ENCODE measurements around the gene FAM174C.
A peak's percentile ranks its signal among the peaks of the same experiment; 100 is the strongest.

The FAM174C gene

GRCh38 chr19:1267477-1268225, 7.7 kb upstream of the FAM174C start (continued):
- TF ChIP-seq ZNF670 (tag by site-specific recombination; IDR thresholded peaks at IDR 0.05; ENCODE audit: low read depth) (no peak), ZNF157 (tag by site-specific recombination; IDR thresholded peaks at IDR 0.05) (no peak), ZFP41 (tag by site-specific recombination; IDR thresholded peaks at IDR 0.05; ENCODE audit: borderline replicate concordance) (no peak), ZNF776 (tag by site-specific recombination; IDR thresholded peaks at IDR 0.05; ENCODE audit: borderline replicate concordance) (no peak), ZNF843 (tag by site-specific recombination; IDR thresholded peaks at IDR 0.05) (no peak), ZNF658 (tag by site-specific recombination; IDR thresholded peaks at IDR 0.05) (no peak), ZNF274 (IDR thresholded peaks at IDR 0.05; ENCODE audit: low read length) (no peak), ZNF274 (tag by site-specific recombination; IDR thresholded peaks at IDR 0.05; ENCODE audit: borderline replicate concordance) (no peak), ZNF596 (tag by site-specific recombination; IDR thresholded peaks at IDR 0.05) (no peak), ZNF639 (tag by site-specific recombination; IDR thresholded peaks at IDR 0.05) (no peak), WT1 (tag by site-specific recombination; IDR thresholded peaks at IDR 0.05) (no peak), ZBTB49 (tag by site-specific recombination; IDR thresholded peaks at IDR 0.05; ENCODE audit: low read depth) (no peak), ZNF391 (tag by site-specific recombination; IDR thresholded peaks at IDR 0.05; ENCODE audit: borderline replicate concordance, low read depth) (no peak), ZNF292 (tag by site-specific recombination; IDR thresholded peaks at IDR 0.05; ENCODE audit: borderline replicate concordance, low read depth) (no peak), ZNF501 (tag by site-specific recombination; IDR thresholded peaks at IDR 0.05) (no peak), ZNF610 (tag by site-specific recombination; IDR thresholded peaks at IDR 0.05; ENCODE audit: borderline replicate concordance) (peak; percentile 91; the same call in 1 of the 2 replicates), SETDB1 (IDR thresholded peaks at IDR 0.05; ENCODE audit: insufficient read length, low read length) (no peak), ZNF24 (tag by site-specific recombination; IDR thresholded peaks at IDR 0.05) (peak; percentile 100), PRDM10 (tag by site-specific recombination; IDR thresholded peaks at IDR 0.05) (peak; percentile 44; the same call in 1 of the 2 replicates), KLF16 (tag by site-specific recombination; IDR thresholded peaks at IDR 0.05) (no peak), ZNF660 (tag by site-specific recombination; IDR thresholded peaks at IDR 0.05) (no peak)
- TF ChIP-seq, protein P1, sequence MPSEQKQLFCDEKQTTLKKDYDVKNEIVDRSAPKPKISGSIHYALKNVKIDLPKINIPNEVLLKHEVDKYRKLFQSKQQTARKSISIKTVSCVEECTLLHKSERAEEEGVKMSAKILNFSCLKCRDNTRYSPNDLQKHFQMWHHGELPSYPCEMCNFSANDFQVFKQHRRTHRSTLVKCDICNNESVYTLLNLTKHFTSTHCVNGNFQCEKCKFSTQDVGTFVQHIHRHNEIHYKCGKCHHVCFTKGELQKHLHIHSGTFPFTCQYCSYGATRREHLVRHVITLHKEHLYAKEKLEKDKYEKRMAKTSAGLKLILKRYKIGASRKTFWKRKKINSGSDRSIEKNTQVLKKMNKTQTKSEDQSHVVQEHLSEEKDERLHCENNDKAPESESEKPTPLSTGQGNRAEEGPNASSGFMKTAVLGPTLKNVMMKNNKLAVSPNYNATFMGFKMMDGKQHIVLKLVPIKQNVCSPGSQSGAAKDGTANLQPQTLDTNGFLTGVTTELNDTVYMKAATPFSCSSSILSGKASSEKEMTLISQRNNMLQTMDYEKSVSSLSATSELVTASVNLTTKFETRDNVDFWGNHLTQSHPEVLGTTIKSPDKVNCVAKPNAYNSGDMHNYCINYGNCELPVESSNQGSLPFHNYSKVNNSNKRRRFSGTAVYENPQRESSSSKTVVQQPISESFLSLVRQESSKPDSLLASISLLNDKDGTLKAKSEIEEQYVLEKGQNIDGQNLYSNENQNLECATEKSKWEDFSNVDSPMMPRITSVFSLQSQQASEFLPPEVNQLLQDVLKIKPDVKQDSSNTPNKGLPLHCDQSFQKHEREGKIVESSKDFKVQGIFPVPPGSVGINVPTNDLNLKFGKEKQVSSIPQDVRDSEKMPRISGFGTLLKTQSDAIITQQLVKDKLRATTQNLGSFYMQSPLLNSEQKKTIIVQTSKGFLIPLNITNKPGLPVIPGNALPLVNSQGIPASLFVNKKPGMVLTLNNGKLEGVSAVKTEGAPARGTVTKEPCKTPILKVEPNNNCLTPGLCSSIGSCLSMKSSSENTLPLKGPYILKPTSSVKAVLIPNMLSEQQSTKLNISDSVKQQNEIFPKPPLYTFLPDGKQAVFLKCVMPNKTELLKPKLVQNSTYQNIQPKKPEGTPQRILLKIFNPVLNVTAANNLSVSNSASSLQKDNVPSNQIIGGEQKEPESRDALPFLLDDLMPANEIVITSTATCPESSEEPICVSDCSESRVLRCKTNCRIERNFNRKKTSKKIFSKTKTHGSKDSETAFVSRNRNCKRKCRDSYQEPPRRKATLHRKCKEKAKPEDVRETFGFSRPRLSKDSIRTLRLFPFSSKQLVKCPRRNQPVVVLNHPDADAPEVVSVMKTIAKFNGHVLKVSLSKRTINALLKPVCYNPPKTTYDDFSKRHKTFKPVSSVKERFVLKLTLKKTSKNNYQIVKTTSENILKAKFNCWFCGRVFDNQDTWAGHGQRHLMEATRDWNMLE (tag by site-specific recombination; conservative IDR thresholded peaks at IDR 0.05; ENCODE audit: low read depth): no peak
- TF ChIP-seq, protein P2, sequence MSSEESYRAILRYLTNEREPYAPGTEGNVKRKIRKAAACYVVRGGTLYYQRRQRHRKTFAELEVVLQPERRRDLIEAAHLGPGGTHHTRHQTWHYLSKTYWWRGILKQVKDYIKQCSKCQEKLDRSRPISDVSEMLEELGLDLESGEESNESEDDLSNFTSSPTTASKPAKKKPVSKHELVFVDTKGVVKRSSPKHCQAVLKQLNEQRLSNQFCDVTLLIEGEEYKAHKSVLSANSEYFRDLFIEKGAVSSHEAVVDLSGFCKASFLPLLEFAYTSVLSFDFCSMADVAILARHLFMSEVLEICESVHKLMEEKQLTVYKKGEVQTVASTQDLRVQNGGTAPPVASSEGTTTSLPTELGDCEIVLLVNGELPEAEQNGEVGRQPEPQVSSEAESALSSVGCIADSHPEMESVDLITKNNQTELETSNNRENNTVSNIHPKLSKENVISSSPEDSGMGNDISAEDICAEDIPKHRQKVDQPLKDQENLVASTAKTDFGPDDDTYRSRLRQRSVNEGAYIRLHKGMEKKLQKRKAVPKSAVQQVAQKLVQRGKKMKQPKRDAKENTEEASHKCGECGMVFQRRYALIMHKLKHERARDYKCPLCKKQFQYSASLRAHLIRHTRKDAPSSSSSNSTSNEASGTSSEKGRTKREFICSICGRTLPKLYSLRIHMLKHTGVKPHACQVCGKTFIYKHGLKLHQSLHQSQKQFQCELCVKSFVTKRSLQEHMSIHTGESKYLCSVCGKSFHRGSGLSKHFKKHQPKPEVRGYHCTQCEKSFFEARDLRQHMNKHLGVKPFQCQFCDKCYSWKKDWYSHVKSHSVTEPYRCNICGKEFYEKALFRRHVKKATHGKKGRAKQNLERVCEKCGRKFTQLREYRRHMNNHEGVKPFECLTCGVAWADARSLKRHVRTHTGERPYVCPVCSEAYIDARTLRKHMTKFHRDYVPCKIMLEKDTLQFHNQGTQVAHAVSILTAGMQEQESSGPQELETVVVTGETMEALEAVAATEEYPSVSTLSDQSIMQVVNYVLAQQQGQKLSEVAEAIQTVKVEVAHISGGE (tag by site-specific recombination; conservative IDR thresholded peaks at IDR 0.05; ENCODE audit: low read depth): no peak
